Measurements from ENCODE around the gene RPRD1B.

RPRD1B gene

GRCh38 chr20:38033330-38034107 is at the start of gene RPRD1B, which contains the start of gene TTI1:
RPRD1B (plus strand) TSS chr20:38033746; CDS start chr20:38033948, 202 bp downstream.
TTI1 (minus strand) TSS chr20:38033456; CDS start chr20:38013816, 19,640 bp downstream.
- DNase-seq (ENCODE audit: low read depth), result peak; percentile 51

GRCh38 chr20:37984018-37984785 is 49.3 kb upstream of the RPRD1B start:
- DNase-seq (ENCODE audit: low read depth), result no peak
- no peak overlapping the region for H3K4me3 ChIP-seq (ENCODE audit: low read depth, low read length)

More at GRCh38 chr20:38033330-38034107, at the start of gene RPRD1B, which contains the start of gene TTI1:
- peak within 1 kb of the TSS; percentile 96 for H3K4me3 ChIP-seq (ENCODE audit: low read depth, low read length)

GRCh38 chr20:37986044-37986858 is 47.3 kb upstream of the RPRD1B start:
- H3K4me3 ChIP-seq (ENCODE audit: low read depth, low read length), result no peak overlapping the region
- no peak for DNase-seq (ENCODE audit: low read depth)

- no peak for DNase-seq (ENCODE audit: low read depth)
- no peak overlapping the region for H3K4me3 ChIP-seq (ENCODE audit: low read depth, low read length)
Observed at GRCh38 chr20:37986873-37987601, 46.5 kb upstream of the RPRD1B start.

- H3K4me3 ChIP-seq (ENCODE audit: low read depth, low read length), result no peak overlapping the region
Observed at GRCh38 chr20:37987602-37988290, 45.8 kb upstream of the RPRD1B start.

GRCh38 chr20:37988306-37988954 is 45.1 kb upstream of the RPRD1B start:
- DNase-seq (ENCODE audit: low read depth), result no peak
- no peak overlapping the region for H3K4me3 ChIP-seq (ENCODE audit: low read depth, low read length)

More at GRCh38 chr20:37987602-37988290, 45.8 kb upstream of the RPRD1B start:
- DNase-seq (ENCODE audit: low read depth), result no peak

- DNase-seq (ENCODE audit: low read depth), result no peak
- no peak overlapping the region for H3K4me3 ChIP-seq (ENCODE audit: low read depth, low read length)
Observed at GRCh38 chr20:37989601-37990295, 43.8 kb upstream of the RPRD1B start.

- no peak overlapping the region for H3K4me3 ChIP-seq (ENCODE audit: low read depth, low read length)
- peak; percentile 33 for DNase-seq (ENCODE audit: low read depth)
Observed at GRCh38 chr20:37990571-37991151, 42.9 kb upstream of the RPRD1B start.

GRCh38 chr20:37991157-37991866 is 42.2 kb upstream of the RPRD1B start:
- DNase-seq (ENCODE audit: low read depth), result no peak

GRCh38 chr20:37991908-37992307 is 41.6 kb upstream of the RPRD1B start:
- DNase-seq (ENCODE audit: low read depth), result no peak
- no peak overlapping the region for H3K4me3 ChIP-seq (ENCODE audit: low read depth, low read length)

More at GRCh38 chr20:37991157-37991866, 42.2 kb upstream of the RPRD1B start:
- no peak overlapping the region for H3K4me3 ChIP-seq (ENCODE audit: low read depth, low read length)

GRCh38 chr20:37992802-37993409 is 40.6 kb upstream of the RPRD1B start:
- DNase-seq (ENCODE audit: low read depth), result peak; percentile 74
- H3K4me3 ChIP-seq (ENCODE audit: low read depth, low read length), result no peak overlapping the region

GRCh38 chr20:37994512-37994911 is 39.0 kb upstream of the RPRD1B start:
- no peak overlapping the region for H3K4me3 ChIP-seq (ENCODE audit: low read depth, low read length)
- peak; percentile 37 for DNase-seq (ENCODE audit: low read depth)

- H3K4me3 ChIP-seq (ENCODE audit: low read depth, low read length), result no peak overlapping the region
- DNase-seq (ENCODE audit: low read depth), result no peak
Observed at GRCh38 chr20:37995856-37996605, 37.5 kb upstream of the RPRD1B start.

GRCh38 chr20:37997516-37997915 is 36.0 kb upstream of the RPRD1B start:
- DNase-seq (ENCODE audit: low read depth), result no peak
- no peak overlapping the region for H3K4me3 ChIP-seq (ENCODE audit: low read depth, low read length)

GRCh38 chr20:37999526-38000263 is 33.9 kb upstream of the RPRD1B start:
- no peak for DNase-seq (ENCODE audit: low read depth)
- H3K4me3 ChIP-seq (ENCODE audit: low read depth, low read length), result no peak overlapping the region

All from skeletal muscle cell (primary cell).